ENCODE results near the gene ZRANB3.

ZRANB3 gene

GRCh38 chr2:135257383-135258090 is 273.5 kb downstream of the ZRANB3 start:
- TF ChIP-seq POLR2AphosphoS5 (IDR thresholded peaks at IDR 0.05; ENCODE audit: low read depth, low read length) = no peak
- no peak for TF ChIP-seq FOXP2 (optimal IDR thresholded peaks at IDR 0.05; ENCODE audit: borderline replicate concordance, extremely low read depth, extremely low read length, insufficient read depth)
- no peak for TF ChIP-seq TAF1 (IDR thresholded peaks at IDR 0.05; ENCODE audit: borderline replicate concordance, insufficient read depth, low read length)
- TF ChIP-seq REST (IDR thresholded peaks at IDR 0.05; ENCODE audit: insufficient read depth in 1 of 2, low read depth in 2 of 2, low read length in 2 of 2) = no peak
- TF ChIP-seq SIN3A (IDR thresholded peaks at IDR 0.05; ENCODE audit: borderline replicate concordance, insufficient read depth, low read length) = no peak

- TF ChIP-seq SIN3A (IDR thresholded peaks at IDR 0.05; ENCODE audit: borderline replicate concordance, insufficient read depth, low read length) (no peak), POLR2AphosphoS5 (IDR thresholded peaks at IDR 0.05; ENCODE audit: low read depth, low read length) (no peak), TAF1 (IDR thresholded peaks at IDR 0.05; ENCODE audit: borderline replicate concordance, insufficient read depth, low read length) (no peak)
Measured at GRCh38 chr2:135256531-135257260, 274.3 kb downstream of the ZRANB3 start.

GRCh38 chr2:135255208-135255607 is 275.8 kb downstream of the ZRANB3 start:
- TF ChIP-seq SIN3A (IDR thresholded peaks at IDR 0.05; ENCODE audit: borderline replicate concordance, insufficient read depth, low read length) (no peak), TAF1 (IDR thresholded peaks at IDR 0.05; ENCODE audit: borderline replicate concordance, insufficient read depth, low read length) (no peak), REST (IDR thresholded peaks at IDR 0.05; ENCODE audit: insufficient read depth in 1 of 2, low read depth in 2 of 2, low read length in 2 of 2) (no peak), FOXP2 (optimal IDR thresholded peaks at IDR 0.05; ENCODE audit: borderline replicate concordance, extremely low read depth, extremely low read length, insufficient read depth) (no peak), POLR2AphosphoS5 (IDR thresholded peaks at IDR 0.05; ENCODE audit: low read depth, low read length) (no peak)

GRCh38 chr2:135252805-135253458 is 278.1 kb downstream of the ZRANB3 start:
- TF ChIP-seq TAF1 (IDR thresholded peaks at IDR 0.05; ENCODE audit: borderline replicate concordance, insufficient read depth, low read length) = no peak
- TF ChIP-seq SIN3A (IDR thresholded peaks at IDR 0.05; ENCODE audit: borderline replicate concordance, insufficient read depth, low read length) = no peak
- no peak for TF ChIP-seq REST (IDR thresholded peaks at IDR 0.05; ENCODE audit: insufficient read depth in 1 of 2, low read depth in 2 of 2, low read length in 2 of 2)
- TF ChIP-seq POLR2AphosphoS5 (IDR thresholded peaks at IDR 0.05; ENCODE audit: low read depth, low read length) = no peak
- TF ChIP-seq FOXP2 (optimal IDR thresholded peaks at IDR 0.05; ENCODE audit: borderline replicate concordance, extremely low read depth, extremely low read length, insufficient read depth) = no peak

GRCh38 chr2:135248611-135249010 is 282.4 kb downstream of the ZRANB3 start:
- TF ChIP-seq TAF1 (IDR thresholded peaks at IDR 0.05; ENCODE audit: borderline replicate concordance, insufficient read depth, low read length) = no peak
- no peak for TF ChIP-seq FOXP2 (optimal IDR thresholded peaks at IDR 0.05; ENCODE audit: borderline replicate concordance, extremely low read depth, extremely low read length, insufficient read depth)
- TF ChIP-seq POLR2AphosphoS5 (IDR thresholded peaks at IDR 0.05; ENCODE audit: low read depth, low read length) = no peak
- TF ChIP-seq SIN3A (IDR thresholded peaks at IDR 0.05; ENCODE audit: borderline replicate concordance, insufficient read depth, low read length) = no peak
- no peak for TF ChIP-seq REST (IDR thresholded peaks at IDR 0.05; ENCODE audit: insufficient read depth in 1 of 2, low read depth in 2 of 2, low read length in 2 of 2)

Measured in PFSK-1 (cell line).